ENCODE data around the gene MPEG1. TPM values are rescaled to one million over a fixed set of nuclear protein-coding genes. Genes with fewer than 3 reads are reported as not detected.

MPEG1 gene
- total and polyA plus RNA-seq, 2 of the 13 experiments (the other 11 are each of a cell fraction or from before 2014, with no cell fraction given), result not detected

DNA sequence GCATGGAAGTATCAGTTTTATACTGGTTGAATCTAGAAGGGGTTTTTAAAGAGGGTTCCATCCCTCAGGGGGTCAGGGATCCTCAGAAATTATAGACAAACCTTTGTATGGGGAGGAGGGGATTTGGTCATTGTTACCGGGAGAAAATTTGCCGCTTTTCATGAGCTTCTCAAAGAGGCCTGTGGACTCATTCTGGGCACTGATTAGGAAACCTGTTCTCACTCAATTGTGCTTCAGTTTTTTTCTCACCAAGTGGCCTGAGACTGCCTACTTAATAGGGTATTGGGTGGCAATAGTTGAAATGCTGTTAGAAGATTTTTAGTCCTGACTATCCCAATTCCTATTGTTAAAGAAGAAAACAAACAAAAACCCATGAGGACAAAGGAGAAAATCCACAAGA, 14.0 kb downstream of the MPEG1 start (continued):
- TF ChIP-seq, protein P1, sequence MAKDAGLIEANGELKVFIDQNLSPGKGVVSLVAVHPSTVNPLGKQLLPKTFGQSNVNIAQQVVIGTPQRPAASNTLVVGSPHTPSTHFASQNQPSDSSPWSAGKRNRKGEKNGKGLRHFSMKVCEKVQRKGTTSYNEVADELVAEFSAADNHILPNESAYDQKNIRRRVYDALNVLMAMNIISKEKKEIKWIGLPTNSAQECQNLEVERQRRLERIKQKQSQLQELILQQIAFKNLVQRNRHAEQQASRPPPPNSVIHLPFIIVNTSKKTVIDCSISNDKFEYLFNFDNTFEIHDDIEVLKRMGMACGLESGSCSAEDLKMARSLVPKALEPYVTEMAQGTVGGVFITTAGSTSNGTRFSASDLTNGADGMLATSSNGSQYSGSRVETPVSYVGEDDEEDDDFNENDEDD (CRISPR knock-in tag; IDR thresholded peaks at IDR 0.05; ENCODE audit: borderline replicate concordance), result no peak
- no peak for TF ChIP-seq PTBP1 (IDR thresholded peaks at IDR 0.05; ENCODE audit: low read depth, low read length, poor library complexity, severe bottlenecking)
- TF ChIP-seq, protein P2, sequence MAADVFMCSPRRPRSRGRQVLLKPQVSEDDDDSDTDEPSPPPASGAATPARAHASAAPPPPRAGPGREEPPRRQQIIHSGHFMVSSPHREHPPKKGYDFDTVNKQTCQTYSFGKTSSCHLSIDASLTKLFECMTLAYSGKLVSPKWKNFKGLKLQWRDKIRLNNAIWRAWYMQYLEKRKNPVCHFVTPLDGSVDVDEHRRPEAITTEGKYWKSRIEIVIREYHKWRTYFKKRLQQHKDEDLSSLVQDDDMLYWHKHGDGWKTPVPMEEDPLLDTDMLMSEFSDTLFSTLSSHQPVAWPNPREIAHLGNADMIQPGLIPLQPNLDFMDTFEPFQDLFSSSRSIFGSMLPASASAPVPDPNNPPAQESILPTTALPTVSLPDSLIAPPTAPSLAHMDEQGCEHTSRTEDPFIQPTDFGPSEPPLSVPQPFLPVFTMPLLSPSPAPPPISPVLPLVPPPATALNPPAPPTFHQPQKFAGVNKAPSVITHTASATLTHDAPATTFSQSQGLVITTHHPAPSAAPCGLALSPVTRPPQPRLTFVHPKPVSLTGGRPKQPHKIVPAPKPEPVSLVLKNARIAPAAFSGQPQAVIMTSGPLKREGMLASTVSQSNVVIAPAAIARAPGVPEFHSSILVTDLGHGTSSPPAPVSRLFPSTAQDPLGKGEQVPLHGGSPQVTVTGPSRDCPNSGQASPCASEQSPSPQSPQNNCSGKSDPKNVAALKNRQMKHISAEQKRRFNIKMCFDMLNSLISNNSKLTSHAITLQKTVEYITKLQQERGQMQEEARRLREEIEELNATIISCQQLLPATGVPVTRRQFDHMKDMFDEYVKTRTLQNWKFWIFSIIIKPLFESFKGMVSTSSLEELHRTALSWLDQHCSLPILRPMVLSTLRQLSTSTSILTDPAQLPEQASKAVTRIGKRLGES (CRISPR knock-in tag; IDR thresholded peaks at IDR 0.05; ENCODE audit: borderline replicate concordance), result no peak

DNA sequence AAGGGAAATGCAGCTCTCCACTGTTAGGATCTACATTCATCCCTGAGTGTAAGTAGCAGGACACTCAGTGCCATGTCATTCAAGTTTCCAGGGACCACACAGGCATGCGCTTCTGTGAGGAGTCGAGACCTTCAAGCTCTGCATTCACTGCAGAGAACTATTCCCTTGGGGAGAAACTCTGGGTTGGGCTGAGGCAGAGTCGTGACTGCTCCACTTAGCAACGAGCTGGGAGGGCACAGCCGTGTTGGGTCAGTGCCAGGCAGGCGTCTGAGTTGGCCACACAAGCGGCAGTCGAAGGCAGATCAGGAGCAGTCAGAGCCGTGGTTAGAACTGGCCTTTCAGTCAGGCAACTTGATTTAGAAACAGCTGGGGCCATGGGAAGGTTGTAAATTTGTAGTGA, 14.7 kb downstream of the MPEG1 start:
- no peak overlapping the region for H3K4me2 ChIP-seq (ENCODE audit: low read depth, low read length)
- intact Hi-C loops (cut with micrococcal nuclease; ENCODE audit: unreplicated experiment) (no loop called here), in situ Hi-C loops (cut with HindIII; ENCODE audit: extremely low pct_ligation_motif_present, low pct_unique_long_range_greater_than_20kb) (loop anchor here (25.0 kb wide), 1 partner anchor 489 kb away; no protein-coding TSS in a partner anchor)
- no peak overlapping the region for H2AFZ ChIP-seq (ENCODE audit: low read length)
- no TSS peak for BruUV-seq (replicated peaks)
- POLR2A ChIA-PET, result no interaction called here
- ATAC-seq, result no peak
- no peaks in the 10 kb centered on the region for H4K20me1 ChIP-seq (ENCODE audit: insufficient read depth, low read length)
- FAIRE-seq, result no peak
- no peak overlapping the region for H3K9ac ChIP-seq (ENCODE audit: insufficient read depth, low read depth, low read length)
- CTCF ChIA-PET (ENCODE audit: low intra/inter-chr PET ratio, low total read pairs), result no interaction called here
- no peak overlapping the region for H3K27ac ChIP-seq (ENCODE audit: extremely low read length, insufficient read depth, low read length)
- no peaks in the 10 kb centered on the region for H3K9me3 ChIP-seq (ENCODE audit: low read length)
- H3K4me3 ChIP-seq (replicated peaks in 1 of 3; ENCODE audit: insufficient read depth in 1 of 3, low read depth in 2 of 3, low read length in 3 of 3), result no peak overlapping the region
- no peaks in the 10 kb centered on the region for H3K27me3 ChIP-seq (ENCODE audit: control insufficient read depth in 1 of 2, insufficient read depth in 2 of 2, low read length in 2 of 2)
- no peak for TF ChIP-seq ARNTL (CRISPR knock-in tag; IDR thresholded peaks at IDR 0.05)
- TF ChIP-seq, protein P3, sequence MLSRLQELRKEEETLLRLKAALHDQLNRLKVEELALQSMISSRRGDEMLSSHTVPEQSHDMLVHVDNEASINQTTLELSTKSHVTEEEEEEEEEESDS (CRISPR knock-in tag; IDR thresholded peaks at IDR 0.05; ENCODE audit: borderline replicate concordance), result no peak
- no peak for TF ChIP-seq PREB (CRISPR knock-in tag; IDR thresholded peaks at IDR 0.05)
- TF ChIP-seq, protein P4, sequence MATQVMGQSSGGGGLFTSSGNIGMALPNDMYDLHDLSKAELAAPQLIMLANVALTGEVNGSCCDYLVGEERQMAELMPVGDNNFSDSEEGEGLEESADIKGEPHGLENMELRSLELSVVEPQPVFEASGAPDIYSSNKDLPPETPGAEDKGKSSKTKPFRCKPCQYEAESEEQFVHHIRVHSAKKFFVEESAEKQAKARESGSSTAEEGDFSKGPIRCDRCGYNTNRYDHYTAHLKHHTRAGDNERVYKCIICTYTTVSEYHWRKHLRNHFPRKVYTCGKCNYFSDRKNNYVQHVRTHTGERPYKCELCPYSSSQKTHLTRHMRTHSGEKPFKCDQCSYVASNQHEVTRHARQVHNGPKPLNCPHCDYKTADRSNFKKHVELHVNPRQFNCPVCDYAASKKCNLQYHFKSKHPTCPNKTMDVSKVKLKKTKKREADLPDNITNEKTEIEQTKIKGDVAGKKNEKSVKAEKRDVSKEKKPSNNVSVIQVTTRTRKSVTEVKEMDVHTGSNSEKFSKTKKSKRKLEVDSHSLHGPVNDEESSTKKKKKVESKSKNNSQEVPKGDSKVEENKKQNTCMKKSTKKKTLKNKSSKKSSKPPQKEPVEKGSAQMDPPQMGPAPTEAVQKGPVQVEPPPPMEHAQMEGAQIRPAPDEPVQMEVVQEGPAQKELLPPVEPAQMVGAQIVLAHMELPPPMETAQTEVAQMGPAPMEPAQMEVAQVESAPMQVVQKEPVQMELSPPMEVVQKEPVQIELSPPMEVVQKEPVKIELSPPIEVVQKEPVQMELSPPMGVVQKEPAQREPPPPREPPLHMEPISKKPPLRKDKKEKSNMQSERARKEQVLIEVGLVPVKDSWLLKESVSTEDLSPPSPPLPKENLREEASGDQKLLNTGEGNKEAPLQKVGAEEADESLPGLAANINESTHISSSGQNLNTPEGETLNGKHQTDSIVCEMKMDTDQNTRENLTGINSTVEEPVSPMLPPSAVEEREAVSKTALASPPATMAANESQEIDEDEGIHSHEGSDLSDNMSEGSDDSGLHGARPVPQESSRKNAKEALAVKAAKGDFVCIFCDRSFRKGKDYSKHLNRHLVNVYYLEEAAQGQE (IDR thresholded peaks at IDR 0.05; ENCODE audit: borderline replicate concordance in 1 of 2, low read depth in 1 of 2, low read length in 2 of 2), result no peak
- no peak for TF ChIP-seq STAT6 (CRISPR knock-in tag; IDR thresholded peaks at IDR 0.05; ENCODE audit: borderline replicate concordance)
- no peak for TF ChIP-seq SP1 (IDR thresholded peaks at IDR 0.05)
- TF ChIP-seq SP1 (CRISPR knock-in tag; IDR thresholded peaks at IDR 0.05), result no peak
- H3K79me2 ChIP-seq (ENCODE audit: insufficient read depth, low read length), result no peaks in the 10 kb centered on the region
- DNase-seq (ENCODE audit: low spot score), result no peak
- WGBS (ENCODE audit: low lambda C conversion rate), result 93% methylated on average over 8 of the region's 9 CpGs
- peaks cover 9% of the 10 kb centered on the region; the same call in 1 of the 2 replicates for H3K4me1 ChIP-seq (ENCODE audit: insufficient read depth, low read length)
- H3K36me3 ChIP-seq (replicated peaks in 1 of 2; ENCODE audit: control insufficient read depth in 1 of 2, insufficient read depth in 2 of 2, low read length in 2 of 2), result peaks cover 4 to 6% of the 10 kb centered on the region in 2 experiments; a peak in 2 of 5 replicates

Data from HepG2 (cell line).